Measurements from ENCODE around the gene PML.

Gene PML

GRCh38 chr15:73946795-73947370 is 47.6 kb upstream of the PML start:
- no peaks in the 10 kb centered on the region for H3K36me3 ChIP-seq (ENCODE audit: insufficient read depth, low read length)
- H3K4me2 ChIP-seq (ENCODE audit: low read length) = no peak overlapping the region

GRCh38 chr15:73947651-73948050 is 46.9 kb upstream of the PML start:
- Histone ChIP-seq H3K4me1 (ENCODE audit: insufficient read depth, low read length, severe bottlenecking) (no peaks in the 10 kb centered on the region), H3K9ac (ENCODE audit: low read length) (no peak overlapping the region), H3K27ac (ENCODE audit: low read depth, low read length, poor library complexity, severe bottlenecking) (no peak overlapping the region), H3K4me2 (ENCODE audit: low read length) (no peak overlapping the region), H4K20me1 (ENCODE audit: insufficient read depth, low read length) (no peaks in the 10 kb centered on the region), H3K9me2 (ENCODE audit: low read depth, low read length) (no peaks in the 10 kb centered on the region), H3F3A (ENCODE audit: insufficient read depth, low read length) (no peaks in the 10 kb centered on the region), H3K4me3 (ENCODE audit: low read depth, low read length, poor library complexity, severe bottlenecking) (no peak overlapping the region), H3K79me2 (ENCODE audit: insufficient read depth, low read length) (no peaks in the 10 kb centered on the region), H3K27me3 (ENCODE audit: insufficient read depth, low read length) (0 out of 2 replicates have a peak, but pooled peaks cover 4% of the 10 kb centered on the region), H2AFZ (ENCODE audit: low read length) (no peak overlapping the region), H3K9me3 (ENCODE audit: low read length) (no peaks in the 10 kb centered on the region), H3K36me3 (ENCODE audit: insufficient read depth, low read length) (no peaks in the 10 kb centered on the region)
- TF ChIP-seq EZH2 (IDR thresholded peaks at IDR 0.05; ENCODE audit: borderline replicate concordance, low read length) = no peak

More at GRCh38 chr15:73946795-73947370, 47.6 kb upstream of the PML start:
- no peak overlapping the region for H3K27ac ChIP-seq (ENCODE audit: low read depth, low read length, poor library complexity, severe bottlenecking)
- 0 out of 2 replicates have a peak, but pooled peaks cover 4% of the 10 kb centered on the region for H3K27me3 ChIP-seq (ENCODE audit: insufficient read depth, low read length)
- H3K9ac ChIP-seq (ENCODE audit: low read length) = no peak overlapping the region
- no peak overlapping the region for H2AFZ ChIP-seq (ENCODE audit: low read length)
- H3K79me2 ChIP-seq (ENCODE audit: insufficient read depth, low read length) = no peaks in the 10 kb centered on the region
- H3K4me1 ChIP-seq (ENCODE audit: insufficient read depth, low read length, severe bottlenecking) = no peaks in the 10 kb centered on the region
- no peaks in the 10 kb centered on the region for H3F3A ChIP-seq (ENCODE audit: insufficient read depth, low read length)
- H3K9me2 ChIP-seq (ENCODE audit: low read depth, low read length) = no peaks in the 10 kb centered on the region
- no peak overlapping the region for H3K4me3 ChIP-seq (ENCODE audit: low read depth, low read length, poor library complexity, severe bottlenecking)
- H3K9me3 ChIP-seq (ENCODE audit: low read length) = no peaks in the 10 kb centered on the region
- H4K20me1 ChIP-seq (ENCODE audit: insufficient read depth, low read length) = no peaks in the 10 kb centered on the region
- TF ChIP-seq EZH2 (IDR thresholded peaks at IDR 0.05; ENCODE audit: borderline replicate concordance, low read length) (no peak), CTCF (IDR thresholded peaks at IDR 0.05; ENCODE audit: low read length) (no peak)

GRCh38 chr15:73948396-73948795 is 46.1 kb upstream of the PML start:
- no peak overlapping the region for H2AFZ ChIP-seq (ENCODE audit: low read length)
- no peak overlapping the region for H3K4me2 ChIP-seq (ENCODE audit: low read length)
- H3K27me3 ChIP-seq (ENCODE audit: insufficient read depth, low read length) = 0 out of 2 replicates have a peak, but pooled peaks cover 4% of the 10 kb centered on the region
- H3F3A ChIP-seq (ENCODE audit: insufficient read depth, low read length) = no peaks in the 10 kb centered on the region
- no peak overlapping the region for H3K9ac ChIP-seq (ENCODE audit: low read length)
- no peaks in the 10 kb centered on the region for H3K9me2 ChIP-seq (ENCODE audit: low read depth, low read length)
- H3K79me2 ChIP-seq (ENCODE audit: insufficient read depth, low read length) = no peaks in the 10 kb centered on the region
- no peaks in the 10 kb centered on the region for H3K4me1 ChIP-seq (ENCODE audit: insufficient read depth, low read length, severe bottlenecking)
- H3K27ac ChIP-seq (ENCODE audit: low read depth, low read length, poor library complexity, severe bottlenecking) = no peak overlapping the region
- no peaks in the 10 kb centered on the region for H3K9me3 ChIP-seq (ENCODE audit: low read length)
- H3K36me3 ChIP-seq (ENCODE audit: insufficient read depth, low read length) = no peaks in the 10 kb centered on the region
- no peak overlapping the region for H3K4me3 ChIP-seq (ENCODE audit: low read depth, low read length, poor library complexity, severe bottlenecking)
- no peaks in the 10 kb centered on the region for H4K20me1 ChIP-seq (ENCODE audit: insufficient read depth, low read length)
- TF ChIP-seq EZH2 (IDR thresholded peaks at IDR 0.05; ENCODE audit: borderline replicate concordance, low read length) = no peak
- no peak for TF ChIP-seq CTCF (IDR thresholded peaks at IDR 0.05; ENCODE audit: low read length)

GRCh38 chr15:73948982-73949381 is 45.5 kb upstream of the PML start:
- Histone ChIP-seq H3K79me2 (ENCODE audit: insufficient read depth, low read length) (no peaks in the 10 kb centered on the region), H2AFZ (ENCODE audit: low read length) (no peak overlapping the region), H3K9ac (ENCODE audit: low read length) (no peak overlapping the region), H3K4me2 (ENCODE audit: low read length) (no peak overlapping the region), H3K36me3 (ENCODE audit: insufficient read depth, low read length) (no peaks in the 10 kb centered on the region), H4K20me1 (ENCODE audit: insufficient read depth, low read length) (no peaks in the 10 kb centered on the region), H3K9me2 (ENCODE audit: low read depth, low read length) (no peaks in the 10 kb centered on the region), H3K4me3 (ENCODE audit: low read depth, low read length, poor library complexity, severe bottlenecking) (no peak overlapping the region), H3K27me3 (ENCODE audit: insufficient read depth, low read length) (0 out of 2 replicates have a peak, but pooled peaks cover 4% of the 10 kb centered on the region), H3F3A (ENCODE audit: insufficient read depth, low read length) (no peaks in the 10 kb centered on the region), H3K4me1 (ENCODE audit: insufficient read depth, low read length, severe bottlenecking) (no peaks in the 10 kb centered on the region), H3K27ac (ENCODE audit: low read depth, low read length, poor library complexity, severe bottlenecking) (no peak overlapping the region), H3K9me3 (ENCODE audit: low read length) (no peaks in the 10 kb centered on the region)
- TF ChIP-seq CTCF (IDR thresholded peaks at IDR 0.05; ENCODE audit: low read length) (no peak), EZH2 (IDR thresholded peaks at IDR 0.05; ENCODE audit: borderline replicate concordance, low read length) (no peak)

Data from OCI-LY1 (cell line).